ENCODE measurements around the gene TMEM196.
A peak's percentile ranks its signal among the peaks of the same experiment; 100 is the strongest.

TMEM196 gene

DNA sequence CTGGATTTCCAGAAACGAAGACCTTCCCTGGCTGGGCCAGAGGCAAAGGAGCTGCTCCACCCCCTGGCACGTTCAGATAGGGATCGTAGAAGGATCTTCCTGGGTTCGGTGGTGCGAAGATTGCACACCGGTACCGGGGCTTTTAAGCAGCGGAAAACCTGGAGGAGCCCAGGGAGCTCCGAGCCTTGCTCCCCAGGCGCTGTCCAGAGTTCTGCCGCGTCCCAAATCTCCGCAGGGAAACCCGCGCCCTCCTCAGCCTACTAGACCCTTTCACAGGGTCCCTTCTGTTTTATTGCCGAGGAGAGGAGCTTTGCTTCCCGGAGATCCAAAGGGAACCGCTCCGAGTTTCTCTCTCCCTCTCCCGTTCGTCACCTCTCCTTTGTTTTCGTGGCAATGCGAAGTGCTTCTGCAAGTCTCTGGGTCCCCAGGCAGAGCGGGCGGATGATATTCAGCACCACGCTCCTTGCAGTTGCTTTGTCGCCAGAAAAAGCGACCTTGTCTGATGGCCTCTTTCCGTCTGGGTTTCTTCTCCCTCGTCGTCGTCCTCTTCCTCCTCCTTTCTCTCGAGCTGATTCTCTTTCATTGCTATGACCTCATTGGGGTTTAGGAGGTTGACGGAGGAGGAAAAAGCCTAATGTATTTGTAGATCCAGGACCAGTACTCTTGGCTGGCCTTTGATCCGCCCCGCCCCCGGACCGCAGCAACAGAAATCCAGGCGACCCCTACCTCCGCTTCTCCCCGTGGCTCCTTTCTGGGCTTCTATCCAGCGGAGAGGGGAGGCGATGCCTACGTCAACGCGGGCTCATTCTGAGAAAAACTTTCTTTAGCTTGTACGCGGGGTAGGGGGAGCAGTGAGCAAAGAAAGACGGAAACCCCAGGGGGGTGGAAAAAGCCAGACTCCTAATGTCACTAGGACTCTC is at the start of gene TMEM196:
Gene TMEM196 (minus strand): TSS at position 777 of the 920 bp plus-strand sequence. CDS start 921 bp downstream, outside the sequence.
- no peak for DNase-seq

DNA sequence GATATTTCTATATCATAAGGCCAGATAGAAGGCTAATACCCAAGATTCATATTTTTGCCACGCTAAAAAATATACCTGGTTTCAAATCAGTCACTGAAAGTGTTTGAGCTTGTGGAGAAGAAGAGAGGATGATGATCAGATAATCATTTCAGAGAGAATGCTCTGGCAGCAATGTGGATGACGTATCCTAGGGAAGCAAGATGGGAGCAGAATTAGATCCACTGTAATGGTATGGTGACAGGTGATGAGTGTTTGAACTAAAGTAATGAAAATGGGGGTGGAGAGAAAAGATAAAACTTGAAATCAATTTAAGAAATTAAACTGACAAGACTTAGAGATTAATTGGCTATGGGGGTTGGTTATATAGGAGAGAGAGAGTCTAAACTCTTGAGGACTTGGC is 42.7 kb upstream of the TMEM196 start:
- DNase-seq = no peak

GRCh38 chr7:19815546-19815945 is 42.1 kb upstream of the TMEM196 start:
- no peak for DNase-seq

DNA sequence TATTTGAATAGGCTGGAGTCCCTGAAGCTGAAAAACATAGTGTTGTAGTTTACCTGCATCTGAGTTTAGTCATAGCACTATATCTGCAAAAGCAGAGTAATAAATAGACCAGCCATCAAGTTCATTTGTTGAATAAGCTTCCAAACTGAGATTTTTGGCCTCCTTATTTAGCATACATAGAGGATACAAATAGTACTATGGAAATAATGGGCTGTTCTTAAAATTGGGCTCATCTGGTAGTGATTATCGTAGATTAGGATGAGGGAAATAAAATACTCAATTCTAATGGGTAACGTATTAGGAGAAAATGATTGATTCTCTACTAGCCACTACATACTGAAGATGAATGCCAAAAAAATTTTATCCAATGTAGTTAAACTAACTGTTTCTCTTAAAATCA is 41.4 kb upstream of the TMEM196 start:
- DNase-seq = no peak

DNA sequence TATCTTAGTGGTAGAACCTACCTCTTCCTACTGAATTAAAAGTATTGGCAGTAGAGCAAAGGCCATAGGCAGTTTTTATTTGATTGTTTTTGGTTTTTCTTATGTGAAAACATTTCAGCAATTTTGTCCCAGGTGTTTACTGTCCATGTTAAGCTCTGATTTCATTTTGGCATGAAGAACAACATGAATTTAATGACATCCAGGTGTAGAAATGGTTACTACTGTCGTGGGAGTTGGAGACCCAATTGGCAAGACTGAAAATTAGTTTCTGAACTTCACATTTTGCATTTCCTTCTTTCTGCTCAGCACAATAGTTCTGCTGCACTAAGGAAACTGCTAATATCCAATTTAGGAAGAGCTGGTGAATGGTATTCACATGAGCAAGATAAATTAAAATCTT is 38.0 kb upstream of the TMEM196 start:
- no peak for DNase-seq

GRCh38 chr7:19798986-19799385 is 25.6 kb upstream of the TMEM196 start:
- no peak for DNase-seq

GRCh38 chr7:19783541-19783940 is 10.1 kb upstream of the TMEM196 start:
- no peak for DNase-seq

- DNase-seq = no peak
These were observed 3.6 kb upstream of the TMEM196 start for GRCh38 chr7:19776981-19777380.

DNA sequence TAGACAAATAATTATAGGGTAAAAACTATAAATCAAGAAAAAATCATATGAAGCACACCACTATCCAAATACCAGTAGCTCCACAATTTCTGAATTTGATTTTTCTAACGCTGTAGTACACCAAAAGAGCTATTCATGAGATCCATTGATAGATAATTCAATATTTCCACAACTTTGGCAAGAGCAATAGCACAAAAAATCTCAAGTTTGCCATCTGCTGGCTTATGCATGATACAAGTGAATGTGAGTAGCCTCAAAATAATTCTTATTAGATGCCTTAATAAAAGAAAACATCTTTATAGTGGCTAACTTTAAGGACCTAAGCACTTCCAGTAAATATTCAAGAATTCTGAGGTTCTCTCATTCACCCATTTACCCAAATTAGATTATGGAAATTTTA is 2.2 kb upstream of the TMEM196 start:
- DNase-seq = no peak

GRCh38 chr7:19772306-19772705 is 1.1 kb downstream of the TMEM196 start:
- DNase-seq = no peak

DNA sequence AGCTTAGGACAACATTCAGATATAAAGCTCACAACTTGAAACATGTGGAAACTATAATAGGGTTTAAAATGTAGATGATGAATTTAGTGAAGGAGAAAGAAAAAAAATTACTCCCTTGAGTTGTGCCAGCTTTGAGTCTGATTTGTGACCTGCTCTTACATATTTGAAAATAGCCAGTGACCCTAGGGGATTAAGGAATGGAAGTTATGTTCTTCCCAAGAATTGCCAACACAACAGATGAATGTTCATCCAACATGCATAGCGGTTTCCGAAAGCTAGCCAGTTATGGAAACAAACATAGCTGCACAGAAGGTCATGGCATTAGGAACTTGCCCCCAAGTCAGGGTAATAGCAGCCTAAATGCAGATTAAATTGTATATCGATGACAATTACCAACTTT is 10.8 kb downstream of the TMEM196 start:
- no peak for DNase-seq

- no peak for DNase-seq
These were observed 18.8 kb downstream of the TMEM196 start for GRCh38 chr7:19754521-19755116.

GRCh38 chr7:19752020-19752419 is 21.4 kb downstream of the TMEM196 start:
- no peak for DNase-seq

- no peak for DNase-seq
These were observed 23.8 kb downstream of the TMEM196 start for GRCh38 chr7:19749658-19750057.

GRCh38 chr7:19747740-19748339 is 25.6 kb downstream of the TMEM196 start:
- DNase-seq = no peak

DNA sequence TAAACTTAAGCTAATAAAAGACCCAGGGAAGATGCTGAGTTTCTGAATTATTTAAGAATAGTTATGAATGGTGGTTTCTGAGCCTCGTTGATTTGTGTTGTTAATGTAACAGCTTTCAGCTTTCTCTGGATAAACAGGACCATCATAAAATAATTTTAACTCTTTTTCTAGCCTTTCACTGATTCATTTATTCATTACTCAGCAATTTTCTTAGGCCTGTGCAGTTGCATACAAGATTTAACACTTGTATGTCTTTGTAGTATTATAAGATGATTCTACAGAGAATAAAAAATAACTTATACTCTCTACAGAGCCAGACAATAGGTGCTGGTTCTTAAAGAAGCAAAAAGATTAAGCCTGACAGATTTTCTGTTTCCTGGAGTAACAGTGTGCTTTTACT is 29.3 kb downstream of the TMEM196 start:
- no peak for DNase-seq

GRCh38 chr7:19728716-19729115 is 44.7 kb downstream of the TMEM196 start:
- no peak for DNase-seq

DNA sequence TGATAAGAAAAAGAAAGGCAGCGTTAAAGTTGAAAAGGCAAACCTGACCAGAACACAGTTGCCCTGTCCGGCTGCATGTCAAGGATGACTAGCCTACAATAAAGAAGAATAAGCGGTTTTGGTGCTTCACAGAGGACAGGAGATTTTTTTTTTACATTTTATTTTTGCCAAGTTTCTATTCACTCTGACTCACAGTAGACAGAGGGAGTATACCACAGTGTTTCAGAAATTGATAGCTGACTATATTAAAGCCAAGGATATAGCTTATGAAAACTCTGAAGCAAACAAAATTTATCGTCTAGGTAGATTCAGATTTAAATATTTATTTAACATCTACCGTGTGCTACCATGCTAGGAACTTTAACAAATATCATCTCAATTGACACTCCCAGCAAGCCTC is 47.6 kb downstream of the TMEM196 start:
- DNase-seq = no peak

DNA sequence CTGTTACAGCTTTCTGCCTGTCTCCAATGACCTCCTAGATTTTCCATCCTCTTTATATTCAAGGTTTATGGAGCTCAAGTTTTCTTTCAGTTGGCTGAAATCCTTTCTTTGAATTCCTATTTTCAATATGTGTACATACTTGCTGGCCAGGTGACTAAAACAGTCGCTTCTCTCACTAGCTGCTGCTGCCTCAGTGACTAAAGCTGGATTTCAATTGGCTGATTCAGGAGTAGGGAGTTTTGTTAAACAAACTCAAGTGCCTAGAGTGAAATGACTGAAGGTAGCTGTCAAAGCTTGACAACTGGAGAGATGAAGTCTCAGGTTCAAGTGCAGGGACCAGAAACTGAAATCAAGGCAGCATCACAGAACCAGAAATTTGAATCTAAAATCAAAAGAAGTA is 57.9 kb downstream of the TMEM196 start:
- no peak for DNase-seq

DNA sequence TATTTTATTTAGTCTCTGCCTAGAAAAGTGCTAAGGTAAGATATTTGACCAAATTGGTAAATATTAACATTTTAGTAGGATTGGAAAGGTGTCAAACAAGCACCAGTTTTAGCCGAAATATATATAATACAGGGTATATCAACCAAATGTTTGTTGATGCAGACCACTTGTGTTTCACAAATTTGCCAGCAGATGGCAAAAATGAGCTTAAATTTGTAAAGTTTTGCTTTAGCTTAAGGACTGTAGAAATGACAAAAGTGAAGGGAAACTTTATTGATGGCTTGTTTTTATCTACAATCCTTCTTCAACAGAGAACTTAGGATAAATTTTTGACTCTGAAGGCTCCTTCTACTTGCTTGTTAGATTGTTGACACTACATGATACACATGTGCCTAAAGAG is 59.7 kb downstream of the TMEM196 start:
- DNase-seq = no peak

DNA sequence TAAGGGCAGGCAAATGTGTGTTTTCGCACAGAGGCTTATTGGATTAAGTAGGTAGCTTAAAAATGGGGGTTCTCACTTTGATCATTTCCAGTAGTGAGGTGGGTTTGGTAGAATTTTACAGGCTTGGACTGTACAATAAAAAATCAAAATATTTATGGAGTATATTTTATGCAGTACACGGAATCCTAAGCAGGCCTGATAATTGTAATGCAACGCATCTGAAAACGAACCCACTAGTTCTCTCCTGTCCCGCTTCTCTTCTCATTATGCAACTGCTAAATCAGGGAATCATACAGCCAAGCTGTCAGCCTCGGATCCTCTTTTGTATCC is 64.2 kb downstream of the TMEM196 start:
- no peak for DNase-seq

DNA sequence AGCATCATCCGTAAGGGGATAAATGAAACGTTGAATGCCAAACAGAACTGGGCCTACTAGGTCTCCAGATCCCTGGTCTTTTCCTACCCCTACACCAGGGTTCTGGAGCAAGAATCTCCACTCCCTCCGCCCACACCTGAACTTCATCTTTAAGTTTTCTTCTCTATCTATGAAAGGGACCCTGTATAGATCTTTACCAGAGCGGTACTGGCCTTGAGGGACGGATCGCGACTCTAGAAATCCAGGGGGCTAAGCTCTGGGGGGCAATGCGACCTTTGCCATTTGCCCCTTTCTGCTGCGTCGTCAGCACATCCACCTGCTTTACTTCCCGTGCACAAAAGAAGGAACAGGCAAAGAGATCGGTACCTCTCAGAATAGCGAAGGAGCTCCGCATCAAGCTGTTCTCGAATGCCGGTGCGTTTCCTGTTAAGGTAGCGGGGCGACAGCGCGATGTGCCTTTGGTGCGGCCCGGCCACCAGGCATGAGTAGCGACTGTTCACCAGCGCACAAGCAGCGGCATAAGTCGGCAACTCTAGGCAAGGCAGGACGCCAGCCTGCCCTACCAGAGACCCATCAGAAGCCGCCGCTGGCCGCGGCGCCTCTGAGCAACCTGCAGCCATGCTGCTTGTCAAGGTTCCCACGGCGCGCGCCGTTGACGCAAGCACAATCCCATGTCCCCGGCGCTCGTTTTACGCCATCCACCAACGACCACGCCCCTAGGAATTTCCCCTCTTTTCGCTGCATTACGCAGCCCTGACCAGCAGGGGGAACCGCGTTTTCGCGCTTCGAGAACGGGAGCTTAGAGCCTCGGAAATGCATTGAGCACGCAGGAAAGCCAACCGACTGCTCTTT is 64.8 kb downstream of the TMEM196 start, which contains the start of gene POLR1F:
Gene POLR1F (minus strand): TSS at position 641 of the 852 bp plus-strand sequence. CDS start 21 bp downstream, at position 620.
- peak; percentile 91 for DNase-seq

GRCh38 chr7:19707240-19707639 is 66.2 kb downstream of the TMEM196 start:
- DNase-seq = no peak
